Measurements from ENCODE around the gene CASTOR2.
"Not testable (repeated sequence)": the region's sequence is repeated elsewhere in the genome, so short reads cannot be mapped to it uniquely, and the experiment has no call there.

DNA sequence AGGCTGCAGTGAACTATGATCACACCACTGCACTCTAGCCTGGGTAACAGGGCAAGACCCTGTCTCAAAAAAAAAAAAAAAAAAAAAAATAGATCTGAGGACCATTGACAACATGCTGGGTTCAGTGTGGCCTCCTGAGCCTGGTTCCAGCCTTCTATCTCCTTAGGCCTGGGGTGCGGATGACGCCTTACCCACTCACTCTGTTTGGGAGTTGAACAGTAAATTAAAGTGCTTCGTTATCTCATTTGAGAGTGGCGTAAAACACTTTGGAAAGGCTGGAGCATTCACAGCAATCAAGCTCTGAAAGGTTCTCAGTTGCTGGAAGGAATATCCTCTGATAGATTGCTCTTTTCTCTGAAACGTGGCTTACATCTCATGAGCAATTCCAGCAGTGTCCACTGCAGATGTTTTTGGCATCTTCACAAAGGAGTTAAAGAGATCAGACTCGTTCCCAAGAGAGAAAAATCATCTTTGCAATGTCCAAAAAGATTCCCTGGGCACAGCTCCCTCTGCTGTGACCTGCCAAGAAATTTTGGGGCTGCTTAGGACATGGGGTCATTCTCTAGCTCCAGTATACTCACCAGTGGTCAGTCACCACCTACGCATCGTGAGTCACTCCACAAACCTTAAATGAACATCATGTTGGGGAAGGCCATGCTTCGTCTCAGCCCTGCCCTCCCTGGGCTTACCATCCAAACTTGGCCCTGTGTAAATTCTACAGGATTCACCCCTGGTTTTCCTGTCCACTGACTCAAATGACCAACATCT lies 23.0 kb upstream of the CASTOR2 start:
- TF ChIP-seq, protein P1, sequence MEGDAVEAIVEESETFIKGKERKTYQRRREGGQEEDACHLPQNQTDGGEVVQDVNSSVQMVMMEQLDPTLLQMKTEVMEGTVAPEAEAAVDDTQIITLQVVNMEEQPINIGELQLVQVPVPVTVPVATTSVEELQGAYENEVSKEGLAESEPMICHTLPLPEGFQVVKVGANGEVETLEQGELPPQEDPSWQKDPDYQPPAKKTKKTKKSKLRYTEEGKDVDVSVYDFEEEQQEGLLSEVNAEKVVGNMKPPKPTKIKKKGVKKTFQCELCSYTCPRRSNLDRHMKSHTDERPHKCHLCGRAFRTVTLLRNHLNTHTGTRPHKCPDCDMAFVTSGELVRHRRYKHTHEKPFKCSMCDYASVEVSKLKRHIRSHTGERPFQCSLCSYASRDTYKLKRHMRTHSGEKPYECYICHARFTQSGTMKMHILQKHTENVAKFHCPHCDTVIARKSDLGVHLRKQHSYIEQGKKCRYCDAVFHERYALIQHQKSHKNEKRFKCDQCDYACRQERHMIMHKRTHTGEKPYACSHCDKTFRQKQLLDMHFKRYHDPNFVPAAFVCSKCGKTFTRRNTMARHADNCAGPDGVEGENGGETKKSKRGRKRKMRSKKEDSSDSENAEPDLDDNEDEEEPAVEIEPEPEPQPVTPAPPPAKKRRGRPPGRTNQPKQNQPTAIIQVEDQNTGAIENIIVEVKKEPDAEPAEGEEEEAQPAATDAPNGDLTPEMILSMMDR (IDR thresholded peaks at IDR 0.05; ENCODE audit: borderline replicate concordance, extremely low read depth, low read length, poor library complexity, severe bottlenecking): not testable (repeated sequence)
- not testable (repeated sequence) for TF ChIP-seq EZH2 (IDR thresholded peaks at IDR 0.05; ENCODE audit: borderline replicate concordance, low read depth, low read length, severe bottlenecking)

Data from DND-41 (cell line).